ENCODE data around the gene ALS2CL. TPM values are rescaled to one million over a fixed set of nuclear protein-coding genes. Genes with fewer than 3 reads are reported as not detected.

The ALS2CL gene
- total RNA-seq, 1 experiment from 2014 or later, result 16.4 TPM

- DNase-seq (ENCODE audit: low read depth, low spot score), result no peak
- H3K4me1 ChIP-seq (ENCODE audit: control insufficient read depth in 1 of 2, insufficient read depth in 2 of 2, low read length in 2 of 2), result peaks cover 3 to 5% of the 10 kb centered on the region in 2 experiments; a peak in 3 of 4 replicates
- no peak overlapping the region for H3K9ac ChIP-seq (ENCODE audit: low read length)
- no peaks in the 10 kb centered on the region for H3K9me3 ChIP-seq (ENCODE audit: control insufficient read depth in 1 of 2, insufficient read depth in 1 of 2, low read depth in 1 of 2, low read length in 2 of 2)
- H3K36me3 ChIP-seq (ENCODE audit: control insufficient read depth in 1 of 2, insufficient read depth in 2 of 2, low read length in 2 of 2), result no peaks in the 10 kb centered on the region
- no peaks in the 10 kb centered on the region for H3K27me3 ChIP-seq (ENCODE audit: insufficient read depth, low read length)
- no peaks in the 10 kb centered on the region for H4K20me1 ChIP-seq (ENCODE audit: insufficient read depth)
- H3K79me2 ChIP-seq (ENCODE audit: insufficient read depth, low read length), result no peaks in the 10 kb centered on the region
- no peak overlapping the region for H3K27ac ChIP-seq (ENCODE audit: low read depth, low read length)
- ATAC-seq, result no peak
- H3K4me3 ChIP-seq (replicated peaks in 1 of 2; ENCODE audit: low read depth in 1 of 2, low read length in 2 of 2), result no peak overlapping the region
- BruUV-seq (replicated peaks), result no TSS peak
- no peaks in the 10 kb centered on the region for H3K9me2 ChIP-seq (ENCODE audit: insufficient read depth)
- ChIA-PET RAD21 (ENCODE audit: low non-redundant PET in 1 of 2, low total read pairs in 2 of 2, uncharacterized antibody in 2 of 2, unreplicated experiment in 2 of 2) (no interaction called here), POLR2A (no interaction called here), CTCF (no interaction called here)
- no peak overlapping the region for H2AFZ ChIP-seq (ENCODE audit: low read depth, low read length, poor library complexity, severe bottlenecking)
- no peak overlapping the region for H3K4me2 ChIP-seq (ENCODE audit: low read length)
- TF ChIP-seq YY1 (IDR thresholded peaks at IDR 0.05; ENCODE audit: extremely low read depth, insufficient replicate concordance, low read depth, low read length) (no peak), EZH2phosphoT487 (IDR thresholded peaks at IDR 0.05; ENCODE audit: borderline replicate concordance) (no peak), POLR2AphosphoS5 (IDR thresholded peaks at IDR 0.05; ENCODE audit: low read depth, low read length) (no peak), SRF (IDR thresholded peaks at IDR 0.05; ENCODE audit: low read depth) (no peak), FOSL1 (IDR thresholded peaks at IDR 0.05; ENCODE audit: low read depth) (no peak), POLR2A (IDR thresholded peaks at IDR 0.05; ENCODE audit: borderline replicate concordance, extremely low read depth, insufficient read depth, insufficient read length) (no peak), EZH2 (IDR thresholded peaks at IDR 0.05) (no peak), ZBTB33 (IDR thresholded peaks at IDR 0.05; ENCODE audit: extremely low read depth, insufficient replicate concordance, low read length) (no peak), CEBPB (IDR thresholded peaks at IDR 0.05; ENCODE audit: low read depth) (no peak), CTCF (IDR thresholded peaks at IDR 0.05 in 2 of 3, conservative IDR thresholded peaks at IDR 0.05 in 1 of 3; ENCODE audit: borderline replicate concordance in 1 of 3, insufficient read depth in 1 of 3, low read depth in 2 of 3, low read length in 2 of 3) (no peak), ZNF274 (IDR thresholded peaks at IDR 0.05; ENCODE audit: low read depth, low read length) (no peak)
- intact Hi-C loops (cut with micrococcal nuclease), result no loop called here
These were observed 17.8 kb upstream of the ALS2CL start for GRCh38 chr3:46711305-46711704.

Measured in HCT116 (cell line).